Epithelial cell of prostate (primary cell): Measurements from ENCODE around the gene BBS12.

Experiments
- DNase-seq: peaks from one replicate; pipeline ENCODE4 v3.0.0-alpha.2; 2011; ENCODE audit warnings: low read depth, low spot score
- H3K27ac ChIP-seq: fragments of 450-650 bp; 2 replicates; pipeline ENCODE4 v1.5.1; 2017; ENCODE audit warnings: mild to moderate bottlenecking

BBS12 gene

DNA sequence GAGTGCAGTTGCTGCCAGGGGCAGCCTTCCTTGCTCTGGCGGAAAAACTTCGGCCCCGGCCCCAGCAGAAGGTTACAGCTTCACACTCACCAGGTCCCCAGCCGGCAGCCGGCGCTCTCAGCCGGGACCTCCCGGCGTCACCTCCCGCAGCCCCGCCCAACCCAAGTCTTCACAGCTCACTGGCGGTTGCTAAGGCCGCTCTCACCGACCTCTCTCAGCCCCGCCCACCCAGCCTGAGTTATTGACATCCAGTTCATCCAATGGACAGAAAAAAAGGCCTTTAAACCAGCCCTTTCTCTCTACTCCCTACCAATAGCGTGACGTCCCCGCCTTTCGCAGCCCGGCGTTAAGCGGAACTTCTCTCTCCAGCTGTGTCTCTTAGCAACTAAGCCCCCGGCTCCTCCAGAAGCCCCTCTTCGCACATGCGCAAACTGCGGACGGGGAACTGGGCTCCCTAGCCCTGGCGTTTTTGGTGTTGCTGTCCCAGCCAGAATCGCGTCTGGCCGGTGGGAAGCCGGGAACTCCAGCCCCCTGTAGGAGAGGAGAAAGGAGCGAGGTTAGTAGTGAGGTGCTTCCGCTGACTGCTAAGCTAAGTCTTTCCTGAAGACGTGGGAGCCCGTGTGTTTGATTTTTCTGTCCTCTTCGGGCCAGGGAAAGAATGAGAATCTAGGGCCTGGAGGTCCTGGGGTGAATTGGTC, at the start of gene BBS12:
Gene BBS12, plus strand, starts transcription at position 376 of the 698 bp plus-strand sequence. CDS start 9,189 bp downstream, outside the sequence.
- peak; percentile 90 for DNase-seq
- H3K27ac ChIP-seq = peak within 1 kb of the TSS; percentile 74

DNA sequence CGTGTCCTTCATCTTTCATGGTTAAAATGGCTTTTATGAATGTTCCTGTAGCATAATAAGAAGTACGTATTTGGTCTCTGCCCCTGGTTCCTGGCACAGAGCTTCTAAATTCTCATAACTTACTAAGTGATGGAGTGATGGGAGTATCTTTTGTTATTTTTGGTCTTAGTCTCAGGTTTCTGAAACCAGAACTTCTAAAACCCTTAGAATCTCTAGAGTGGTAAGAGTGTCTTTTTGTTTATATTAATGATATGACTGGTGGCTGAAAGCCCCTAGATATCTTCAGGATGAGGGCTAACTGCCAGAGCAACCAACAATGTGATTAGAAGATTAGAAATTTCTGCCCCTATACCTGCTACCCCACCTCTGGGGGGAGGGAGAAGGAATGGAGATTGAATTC, 45.8 kb upstream of the BBS12 start:
- DNase-seq = no peak

DNA sequence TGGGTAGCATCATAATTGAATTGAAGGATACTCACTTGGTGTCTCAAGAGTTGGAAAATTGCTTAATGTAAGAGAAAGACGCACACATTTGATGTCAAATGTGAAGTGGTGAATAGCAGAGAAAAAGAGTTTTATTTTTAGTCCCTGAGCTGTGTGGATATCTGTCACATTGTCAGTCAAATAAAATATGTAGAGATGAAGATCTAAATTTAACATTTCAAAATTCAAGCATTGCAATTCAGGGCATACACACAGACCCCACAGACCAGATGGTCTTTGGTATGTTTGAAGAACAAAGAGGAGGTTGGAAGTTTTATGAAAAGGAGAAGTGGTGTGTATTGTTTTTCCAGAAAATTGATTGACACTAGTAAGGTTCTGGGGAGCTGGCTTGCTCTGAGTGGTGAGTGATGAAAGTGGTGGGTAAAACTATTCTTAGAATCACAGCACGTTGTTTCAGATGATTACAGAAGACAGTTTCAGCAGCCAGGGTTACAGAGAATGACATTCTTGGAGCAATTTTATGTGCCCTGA, 44.9 kb upstream of the BBS12 start:
- no peak overlapping the region for H3K27ac ChIP-seq
- DNase-seq = no peak

More for the DNA sequence above, 45.8 kb upstream of the BBS12 start:
- no peak overlapping the region for H3K27ac ChIP-seq

DNA sequence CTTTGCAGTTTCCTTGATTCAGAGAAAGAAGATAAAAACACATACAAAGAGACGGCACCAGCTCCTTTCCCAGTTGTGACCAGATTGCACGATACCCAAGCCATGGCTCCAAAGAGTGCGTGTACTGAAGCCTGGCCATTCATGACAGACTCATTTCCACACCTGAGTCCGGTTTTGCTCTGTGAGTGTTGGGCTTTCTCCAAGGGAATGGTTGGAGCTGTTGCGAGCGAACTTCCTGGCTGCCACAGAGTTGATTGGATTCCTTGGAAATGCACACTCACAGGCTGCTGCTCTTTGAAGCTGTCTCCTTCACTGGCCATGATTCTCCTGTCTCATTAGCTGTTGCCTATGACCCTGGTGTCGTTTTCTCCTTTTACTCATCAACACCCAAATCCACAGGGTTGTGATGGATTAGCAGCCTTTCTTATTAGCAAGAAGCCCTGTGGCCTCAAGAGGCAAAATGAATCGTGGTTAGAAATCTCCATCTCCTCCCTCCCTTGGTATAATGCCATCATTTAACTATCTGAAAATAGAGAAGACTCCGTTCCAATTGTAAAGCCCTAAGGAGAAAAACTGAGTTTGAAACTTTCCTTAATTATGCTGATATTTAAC, 43.9 kb upstream of the BBS12 start:
- H3K27ac ChIP-seq = no peak overlapping the region
- no peak for DNase-seq

DNA sequence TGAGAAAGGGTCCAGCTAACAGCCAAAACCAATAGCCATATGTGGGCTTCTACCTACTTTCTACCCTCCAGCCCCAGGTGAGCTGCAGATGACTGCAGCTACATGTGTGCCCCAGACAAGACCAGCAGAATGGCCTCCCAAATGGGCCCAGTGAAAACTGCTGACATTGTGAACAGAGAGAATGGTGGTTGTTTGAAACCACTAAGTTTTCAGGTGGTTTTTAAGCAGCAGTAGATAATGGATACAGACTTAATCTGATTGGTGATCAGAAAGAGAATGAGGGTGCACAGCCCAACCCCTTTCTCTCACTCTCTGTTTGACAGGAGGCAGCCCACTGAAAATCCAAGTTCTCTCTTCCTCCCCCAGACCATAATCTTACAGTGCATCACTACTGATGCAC, 42.5 kb upstream of the BBS12 start:
- H3K27ac ChIP-seq = no peak overlapping the region
- no peak for DNase-seq

DNA sequence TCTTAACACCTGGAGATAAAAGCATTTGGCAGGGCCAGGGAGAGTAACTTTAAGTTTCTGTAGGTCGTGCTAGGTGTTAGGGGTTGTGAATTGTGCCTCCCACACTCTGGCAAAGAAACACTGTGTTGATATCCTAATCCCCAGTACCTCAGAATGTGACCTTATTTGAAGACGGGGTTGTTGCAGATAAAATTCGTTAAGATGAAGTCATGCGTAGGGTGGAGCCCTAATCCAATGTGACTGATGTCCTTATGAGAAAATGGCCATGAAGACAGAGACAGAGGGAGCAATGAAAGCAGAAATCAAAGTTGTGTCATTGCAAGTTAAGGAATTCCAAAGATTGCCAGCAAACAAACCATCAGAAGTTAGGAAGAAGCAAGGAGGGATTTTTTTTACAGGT, 40.5 kb upstream of the BBS12 start:
- H3K27ac ChIP-seq = no peak overlapping the region
- no peak for DNase-seq

DNA sequence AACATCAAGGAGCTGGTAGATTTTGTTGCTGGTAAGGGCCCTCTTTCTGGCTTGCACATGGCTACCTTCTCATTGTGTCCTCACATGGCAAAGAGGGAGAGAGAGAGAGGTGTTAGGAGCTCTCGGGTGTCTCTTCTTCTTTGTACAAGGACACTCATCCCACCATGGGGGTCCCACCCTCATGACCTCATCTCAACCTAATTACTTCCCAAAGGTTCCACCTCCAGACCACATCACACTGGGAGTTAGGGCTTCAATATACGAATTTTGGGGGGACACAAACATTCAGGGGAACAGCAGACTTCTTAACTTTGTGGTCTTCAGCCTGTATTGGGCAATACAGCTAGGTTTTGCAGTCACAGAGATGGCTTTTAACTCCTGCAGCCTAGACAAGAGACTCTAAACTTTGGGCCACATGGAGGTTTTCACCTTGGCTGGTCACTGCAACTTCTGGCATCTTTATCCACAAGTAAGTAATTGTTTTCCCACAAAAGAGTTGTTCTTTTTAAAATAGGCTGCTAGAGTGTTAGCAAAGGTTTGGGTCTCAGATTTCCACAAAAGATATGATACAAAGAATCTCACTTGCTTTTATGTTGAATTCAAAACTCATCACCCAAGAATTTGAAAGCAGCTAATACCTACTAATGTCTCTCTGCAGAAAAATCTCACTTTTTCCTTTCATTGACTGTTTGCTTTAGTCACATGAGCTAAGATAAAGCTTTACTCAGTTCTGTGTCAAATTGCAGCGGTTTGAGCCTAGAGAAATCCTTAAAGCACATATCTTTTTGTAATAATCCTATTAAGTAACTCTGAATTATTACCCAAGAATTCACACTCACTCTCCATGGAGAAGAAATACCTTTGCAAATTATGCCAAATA, 39.6 kb upstream of the BBS12 start:
- no peak overlapping the region for H3K27ac ChIP-seq
- DNase-seq = no peak

DNA sequence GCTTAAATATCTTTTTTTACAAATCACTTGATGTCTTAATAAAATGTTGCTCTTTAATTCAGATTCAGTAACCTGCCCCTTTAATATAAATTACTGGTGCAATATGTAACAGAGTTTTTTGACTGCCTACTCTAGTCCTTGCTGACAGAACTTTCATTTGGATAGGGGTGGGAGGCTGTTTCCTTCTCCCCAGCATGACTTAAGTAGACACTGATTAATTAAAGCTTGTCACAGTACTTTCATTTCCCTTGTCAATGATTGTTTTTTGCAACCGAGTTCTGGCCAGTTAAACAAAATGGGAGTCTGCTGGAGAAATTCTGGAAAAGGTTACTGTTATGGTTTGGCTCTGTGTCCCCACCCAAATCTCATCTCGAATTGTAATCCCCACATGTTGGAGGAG, 37.3 kb upstream of the BBS12 start:
- DNase-seq = no peak
- H3K27ac ChIP-seq = no peak overlapping the region

DNA sequence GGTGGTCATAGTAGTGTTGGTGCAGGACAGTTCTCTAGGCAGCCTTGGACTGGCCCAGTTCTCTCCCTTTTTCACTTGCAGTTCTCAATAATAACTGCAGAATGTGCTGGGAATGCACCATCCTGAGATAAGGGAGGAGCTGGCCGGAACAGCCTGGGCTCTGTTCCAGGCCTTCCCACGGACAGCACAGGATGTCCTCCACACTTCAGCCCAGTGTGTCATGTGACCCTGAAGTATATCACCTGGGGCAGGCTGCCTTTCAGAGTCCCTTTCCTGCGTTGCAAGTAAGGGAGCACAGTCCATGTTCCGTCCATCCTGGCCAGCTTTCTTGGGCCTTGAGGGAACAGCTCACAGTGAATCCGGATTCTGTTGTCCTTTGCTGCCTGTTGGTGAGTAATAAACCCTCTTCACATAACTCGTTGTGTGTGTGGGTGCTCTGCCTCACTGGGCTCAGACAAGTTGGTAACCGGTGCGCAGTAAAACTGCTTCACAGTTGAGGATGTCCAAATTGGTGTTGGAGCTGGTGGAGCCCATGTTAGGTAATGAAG, 32.3 kb upstream of the BBS12 start:
- peak overlapping the region; percentile 25 for H3K27ac ChIP-seq
- peak; percentile 16 for DNase-seq

DNA sequence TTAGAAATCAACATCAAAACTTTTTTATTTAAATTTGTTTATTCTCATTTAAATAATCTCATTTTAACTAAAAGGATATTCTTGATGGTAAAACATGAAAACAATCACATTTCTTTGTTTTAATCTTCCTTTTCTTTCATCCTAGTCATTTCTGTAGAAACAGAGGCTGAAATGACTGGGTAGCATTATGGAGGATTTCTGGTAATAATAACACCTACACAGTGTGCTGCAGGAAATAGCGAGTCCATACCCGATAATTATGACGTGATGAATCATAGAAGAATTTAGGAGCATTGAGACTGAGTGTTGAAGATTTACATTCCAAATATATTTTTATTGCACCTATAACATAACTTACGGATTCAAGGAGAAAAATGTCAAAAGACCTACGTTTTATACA, 31.4 kb upstream of the BBS12 start:
- peak overlapping the region; percentile 25 for H3K27ac ChIP-seq
- DNase-seq = no peak

DNA sequence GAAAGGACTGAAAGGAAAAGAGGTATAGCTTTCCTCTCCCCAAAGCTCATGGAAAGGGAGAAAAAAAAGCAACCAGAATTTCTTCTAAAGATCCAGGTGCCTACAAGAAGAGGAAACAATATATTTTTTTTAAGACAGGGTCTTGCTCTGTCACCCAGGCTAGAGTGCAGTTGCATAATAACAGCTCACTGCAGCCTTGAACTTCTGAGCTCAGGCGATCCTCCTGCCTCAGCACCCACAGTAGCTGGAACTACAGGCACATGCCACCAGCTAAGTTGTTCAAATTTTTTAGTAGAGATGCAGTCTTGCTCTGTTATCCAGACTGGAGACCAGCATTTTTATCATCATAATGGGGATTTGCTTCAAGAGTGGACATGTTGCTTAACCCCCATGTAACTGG, 30.5 kb upstream of the BBS12 start:
- no peak overlapping the region for H3K27ac ChIP-seq
- no peak for DNase-seq

DNA sequence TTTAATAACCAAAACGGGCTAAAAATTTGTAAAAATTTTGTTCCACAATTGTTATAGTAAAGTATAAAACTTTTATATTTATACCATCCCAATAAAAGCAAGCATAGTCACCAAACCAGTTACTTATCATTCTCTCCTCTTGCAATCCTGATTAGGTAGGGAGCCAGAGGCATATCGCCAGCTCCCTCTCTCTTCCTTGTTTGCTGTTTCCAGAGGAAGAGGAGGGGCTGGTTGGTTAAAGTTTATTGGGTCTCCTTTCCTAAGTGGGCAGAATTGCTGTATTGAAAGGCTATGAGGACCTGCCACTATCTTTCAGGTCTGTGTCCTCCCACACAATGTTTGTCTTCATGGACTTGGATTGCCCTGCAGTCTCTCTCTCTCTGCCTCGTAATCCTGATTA, 29.6 kb upstream of the BBS12 start:
- no peak for DNase-seq
- H3K27ac ChIP-seq = no peak overlapping the region

DNA sequence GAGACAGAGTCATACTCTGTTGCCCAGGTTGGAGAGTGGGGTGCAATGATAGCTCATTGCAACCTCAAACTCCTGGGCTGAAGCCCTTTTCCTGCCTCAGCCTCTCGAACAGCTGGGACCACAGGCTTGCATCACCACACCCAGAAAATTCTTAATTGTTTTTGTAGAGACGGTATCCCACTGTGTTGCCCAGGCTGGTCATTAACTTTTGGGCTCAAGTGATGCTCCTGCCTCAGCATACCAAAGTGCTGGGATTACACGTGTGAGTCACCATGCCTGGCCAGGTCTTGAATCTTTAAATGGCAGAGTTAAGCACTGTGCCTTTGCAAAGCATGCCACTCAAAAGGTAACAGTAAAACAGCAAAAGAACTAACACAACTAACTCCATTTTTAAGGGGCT, 28.6 kb upstream of the BBS12 start:
- no peak overlapping the region for H3K27ac ChIP-seq
- DNase-seq = no peak

DNA sequence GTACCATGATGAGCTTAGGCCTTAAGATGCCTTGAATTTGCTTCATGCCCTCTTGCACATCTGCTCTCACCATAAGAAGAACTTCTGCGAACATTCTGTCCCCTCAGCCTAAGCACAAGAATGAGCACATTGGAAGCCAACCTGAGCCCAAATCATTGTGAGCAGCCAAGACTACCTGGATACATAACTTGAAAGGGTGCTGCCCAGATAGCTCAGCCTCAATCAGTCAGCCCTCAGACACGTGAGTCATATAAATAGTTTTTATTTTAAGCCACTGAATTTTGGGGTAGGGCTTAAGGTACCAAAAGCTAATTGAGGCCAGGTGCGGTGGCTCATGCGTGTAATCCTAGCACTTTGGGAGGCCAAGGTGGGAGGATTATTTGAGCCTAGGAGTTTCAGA, 27.5 kb upstream of the BBS12 start:
- H3K27ac ChIP-seq = no peak overlapping the region
- DNase-seq = no peak

DNA sequence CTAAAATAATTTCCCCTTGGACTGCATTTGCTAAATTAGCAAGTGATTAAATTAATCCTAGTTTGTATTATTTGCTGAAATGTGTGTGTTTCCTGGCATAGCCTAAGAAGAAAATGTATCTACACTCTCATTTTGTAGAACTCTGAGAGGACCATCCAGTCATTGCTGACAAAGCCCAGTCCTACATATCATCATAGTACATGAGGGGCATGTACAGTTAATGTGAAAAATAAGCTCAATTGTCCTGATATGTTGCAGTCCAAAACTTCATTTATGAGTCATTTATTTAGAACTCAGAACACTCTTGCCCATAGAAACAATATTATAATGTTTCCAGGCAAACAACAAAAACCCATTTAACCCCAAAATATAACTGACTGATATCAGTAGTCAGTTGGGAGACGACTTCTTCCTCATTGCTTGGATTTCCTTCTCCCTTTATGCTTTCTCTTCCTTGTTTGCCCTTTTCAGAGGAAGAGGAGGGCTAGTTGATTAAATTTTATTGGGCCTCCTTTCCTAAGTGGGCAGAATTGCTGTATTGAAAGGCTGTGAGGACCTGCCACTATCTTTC, 26.9 kb upstream of the BBS12 start:
- no peak overlapping the region for H3K27ac ChIP-seq
- DNase-seq = no peak

DNA sequence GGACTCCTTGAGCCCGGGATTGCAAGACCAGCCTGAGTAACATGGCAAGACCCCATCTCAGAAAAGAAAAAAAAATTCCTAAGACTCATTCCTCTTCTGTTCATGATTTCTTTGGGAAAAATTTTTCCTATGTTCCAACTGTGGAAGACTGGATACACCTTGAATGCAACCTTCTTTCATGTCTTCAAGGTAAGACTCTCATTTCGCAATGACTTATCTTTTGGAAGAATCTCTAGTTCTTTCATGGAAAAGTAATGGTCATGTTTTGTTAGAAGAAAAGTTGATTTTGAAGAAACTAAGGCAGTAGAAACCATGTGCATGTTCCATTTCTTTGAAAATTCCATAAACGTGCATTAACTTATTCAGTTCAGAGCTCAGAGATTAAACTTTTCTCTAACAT, 26.0 kb upstream of the BBS12 start:
- DNase-seq = no peak
- H3K27ac ChIP-seq = no peak overlapping the region

DNA sequence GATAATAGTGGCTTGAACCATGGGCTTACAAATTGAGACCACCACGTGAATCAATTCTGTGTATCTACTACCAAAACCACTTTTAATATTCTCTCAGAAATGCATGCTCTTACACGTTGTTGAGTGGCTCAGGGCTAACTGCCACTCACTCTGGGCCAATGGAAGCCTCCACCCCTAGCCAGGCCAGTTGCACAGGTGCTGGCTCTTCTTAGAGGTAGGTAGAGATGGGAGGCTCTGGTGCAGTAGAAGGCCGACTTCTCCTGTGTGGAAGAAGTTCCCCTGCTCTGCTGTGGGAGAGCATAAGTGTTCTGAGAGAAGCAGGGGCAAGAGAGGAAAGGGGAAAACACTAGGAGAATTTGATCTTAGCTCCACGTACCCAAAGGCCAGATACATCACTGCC, 25.0 kb upstream of the BBS12 start:
- H3K27ac ChIP-seq = no peak overlapping the region
- DNase-seq = no peak

DNA sequence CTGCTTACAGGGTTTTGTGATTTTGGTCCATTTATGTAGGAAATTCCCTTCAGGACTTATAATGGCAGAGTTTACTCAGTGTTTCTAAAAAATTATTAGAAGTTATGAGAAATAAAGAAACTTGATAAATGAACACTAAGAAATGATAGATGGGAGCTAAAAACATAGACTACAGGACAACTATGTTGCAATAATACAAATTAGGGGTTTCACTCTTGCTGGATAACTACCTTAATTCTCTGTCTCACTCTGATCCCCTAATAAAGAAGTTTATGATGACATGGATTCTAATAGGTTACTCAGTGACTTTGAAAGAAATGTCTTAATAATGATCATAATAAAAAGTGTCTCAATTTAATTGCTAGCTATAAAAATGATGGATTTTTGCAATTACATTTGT, 23.3 kb upstream of the BBS12 start:
- no peak for DNase-seq
- no peak overlapping the region for H3K27ac ChIP-seq

DNA sequence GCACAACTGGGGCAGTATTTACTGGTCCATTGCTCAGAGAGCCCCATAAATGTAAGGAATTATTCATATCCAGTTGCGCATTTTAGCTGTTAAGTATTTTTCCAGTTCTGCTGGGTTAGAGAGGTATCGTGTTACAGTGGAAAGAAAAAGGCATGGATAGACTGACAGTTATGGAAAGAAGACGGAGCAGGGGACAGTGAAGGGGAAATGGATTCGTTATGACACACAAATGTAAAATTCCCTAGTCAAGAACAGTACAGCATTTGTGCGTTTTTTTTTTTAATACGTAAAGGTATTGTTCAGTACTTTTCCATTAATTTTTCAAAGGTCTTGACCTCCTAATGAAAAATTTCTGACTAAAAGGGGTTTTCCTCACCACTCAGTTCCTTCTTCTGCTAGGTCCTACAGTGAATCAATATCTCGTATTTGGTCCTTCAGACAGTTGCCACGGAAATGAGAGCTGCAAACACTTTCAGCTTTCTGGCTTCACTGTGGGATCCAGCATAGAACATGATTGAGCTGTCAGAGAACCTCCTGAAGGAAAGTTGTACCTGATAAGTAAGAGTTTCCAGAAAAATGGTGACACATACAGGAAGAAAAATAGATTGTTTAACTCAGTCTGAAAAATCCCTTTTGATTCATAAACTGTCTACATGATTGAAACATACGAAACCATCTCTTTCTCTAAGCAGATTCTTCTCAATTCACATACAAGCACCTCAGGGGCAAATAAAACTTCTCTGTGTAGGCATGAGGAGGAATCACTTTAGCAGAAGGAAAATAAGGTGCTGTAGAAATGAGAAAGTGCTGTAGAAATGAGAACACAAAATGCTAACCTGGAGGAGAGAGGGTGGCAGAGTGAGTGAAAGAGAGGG, 21.8 kb upstream of the BBS12 start:
- no peak overlapping the region for H3K27ac ChIP-seq
- DNase-seq = no peak
